K562 (cell line): ENCODE measurements around the gene SMC4. TPM values are rescaled to one million over a fixed set of nuclear protein-coding genes. Genes with fewer than 3 reads are reported as not detected.

ENCODE experiments used
- C11orf30 ChIP-seq: fragments of 450-650 bp; IDR thresholded peaks from 2 replicates; pipeline ENCODE4 v1.6.1; 2016; ENCODE audit warnings: low read depth, mild to moderate bottlenecking
- CREBBP ChIP-seq: IDR thresholded peaks from one replicate; pipeline ENCODE4 v1.6.1; 2012; ENCODE audit warnings: low read depth, mild to moderate bottlenecking, control low read depth, inconsistent platforms, low read length
- KLF6 ChIP-seq: fragments of 250-450 bp; sonication (Bioruptor Pico); IDR thresholded peaks from 2 replicates; pipeline ENCODE4 v1.4.0; 2020; ENCODE audit warnings: mild to moderate bottlenecking, moderate library complexity, borderline replicate concordance
- MGA ChIP-seq: fragments of 450-650 bp; IDR thresholded peaks from 2 replicates; pipeline ENCODE4 v1.6.1; 2016; ENCODE audit warnings: mild to moderate bottlenecking, moderate library complexity
- RBFOX2 ChIP-seq: fragments of 200-400 bp; formaldehyde crosslinking; IDR thresholded peaks from 2 replicates; pipeline ENCODE4 v1.6.1; 2017; ENCODE audit warnings: low read depth, mild to moderate bottlenecking, low read length, moderate library complexity
- TAF7 ChIP-seq: fragments of 450-650 bp; IDR thresholded peaks from 2 replicates; pipeline ENCODE4 v1.6.1; 2016; ENCODE audit warnings: missing genetic modification characterization, missing compliant biosample characterization
- ZBTB40 ChIP-seq, 2 experiments: fragments of 450-650 bp in 1 of 2; sonication (generic) in 1 of 2; formaldehyde crosslinking in 1 of 2; IDR thresholded peaks; 2 replicates each; pipeline versions ENCODE4 v1.7.1 to v1.9.0; 2016 to 2022; ENCODE audit warnings: inconsistent platforms in 1 of 2, mild to moderate bottlenecking in 1 of 2, missing genetic modification reagents in 1 of 2
- polyA plus RNA-seq, 8 experiments: library from polyadenylated mRNA; depleted of rRNA in 4 of 8; stranded (reverse) in 5 of 8; unstranded in 3 of 8; fragments of >200 nt; fragmentation: Nextera tagmentation in 2 of 8; fragmentation: Illumina TruSeq in 1 of 8; extraction: Ambion mirVana in 2 of 8; extraction: Trizol in 1 of 8; gene quantifications; 2 replicates each; pipeline versions ENCODE4 v1.2.1 to v1.2.3, GENCODE V29; 2011 to 2014; ENCODE audit warnings: inconsistent platforms in 1 of 8, missing spikeins in 1 of 8
- total RNA-seq, 7 experiments: library from RNA; depleted of rRNA in 6 of 7; stranded (reverse); fragments of >200 nt in 6 of 7; fragmentation: Illumina TruSeq in 2 of 7; extraction: Trizol in 2 of 7; gene quantifications; 2 replicates each; pipeline versions ENCODE4 v1.2.1 to v1.2.3, GENCODE V29; 2011 to 2021; ENCODE audit warnings: low replicate concordance in 1 of 7

The SMC4 gene
- total and polyA plus RNA-seq, 9 of the 15 experiments (the other 6 are each of a cell fraction or from before 2014, with no cell fraction given): 87.9 to 347 (median 176) TPM

DNA sequence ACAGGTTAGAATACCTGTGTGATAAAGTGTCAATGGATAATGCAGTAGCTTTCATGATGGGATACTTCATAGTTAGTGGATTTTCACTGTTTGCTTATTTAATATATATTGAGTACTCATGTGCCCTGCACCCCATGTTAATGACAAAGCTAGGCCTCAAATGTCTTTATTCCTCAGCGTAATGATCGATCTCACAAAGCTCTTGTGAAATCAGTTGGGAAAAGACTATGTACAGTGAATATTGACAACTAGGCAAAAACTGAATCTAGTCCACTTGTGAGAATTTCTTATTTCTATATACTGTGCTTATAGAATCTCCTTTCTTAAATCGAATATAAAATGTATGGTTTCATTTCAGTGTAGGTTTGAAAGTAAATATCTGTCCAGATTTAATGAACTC, 17.9 kb downstream of the SMC4 start (continued):
- TF ChIP-seq MGA: no peak
- TF ChIP-seq CREBBP: no peak
- TF ChIP-seq RBFOX2: no peak
- no peak for TF ChIP-seq KLF6 (CRISPR knock-in tag)
- TF ChIP-seq TAF7 (tag): no peak
- no peak for TF ChIP-seq C11orf30
- no peak for TF ChIP-seq ZBTB40 (IDR thresholded peaks at IDR 0.05)
- TF ChIP-seq ZBTB40 (CRISPR knock-in tag; IDR thresholded peaks at IDR 0.05): no peak
- TF ChIP-seq, all 486 proteins: peak for 0
